Sigmoid colon (tissue), 7 donors: ENCODE results near the gene CCSER1. TPM values are rescaled to one million over a fixed set of nuclear protein-coding genes. Genes with fewer than 3 reads are reported as not detected.
"Not testable (repeated sequence)": the region's sequence is repeated elsewhere in the genome, so short reads cannot be mapped to it uniquely, and the experiment has no call there.

ENCODE experiments used
- DNase-seq: peaks from one replicate; pipeline ENCODE4 v3.0.0-alpha.2; 2019
- H3K27ac ChIP-seq, 4 donors: fragments of 200-600 bp; sonication (generic); one replicate each; pipeline ENCODE4 v1.5.1; 2016 to 2019; ENCODE audit warnings: mild to moderate bottlenecking in 1 of 4
- H3K27me3 ChIP-seq, 3 donors: fragments of 200-600 bp; sonication (generic); one replicate each; pipeline ENCODE4 v1.5.1; 2019; ENCODE audit warnings: mild to moderate bottlenecking in 1 of 3
- H3K36me3 ChIP-seq, 4 donors: fragments of 200-600 bp; sonication (generic); one replicate each; pipeline ENCODE4 v1.5.1; 2016 to 2019
- H3K4me1 ChIP-seq, 4 donors: fragments of 200-600 bp; sonication (generic); one replicate each; pipeline ENCODE4 v1.5.1; 2017 to 2019
- H3K4me3 ChIP-seq, 4 donors: fragments of 200-600 bp; sonication (generic); one replicate each; pipeline ENCODE4 v1.5.1; 2017 to 2019; ENCODE audit warnings: mild to moderate bottlenecking in 2 of 4, moderate library complexity in 1 of 4
- H3K9me3 ChIP-seq, 4 donors: fragments of 200-600 bp in 3 of 4; sonication (generic) in 3 of 4; one replicate each; pipeline versions ENCODE4 v1.5.1 to v1.6.1; 2013 to 2019
- EP300 ChIP-seq, 4 donors: sonication (generic); formaldehyde crosslinking; IDR thresholded peaks; one replicate each; pipeline ENCODE4 v1.6.1; 2017; ENCODE audit warnings: antibody characterized with exemption in 4 of 4
- POLR2A ChIP-seq, 2 donors: fragments of 450-650 bp; IDR thresholded peaks; one replicate each; pipeline ENCODE4 v1.6.1; 2016; ENCODE audit warnings: antibody characterized with exemption in 2 of 2, mild to moderate bottlenecking in 2 of 2, moderate library complexity in 2 of 2
- POLR2AphosphoS5 ChIP-seq, 4 donors: sonication (generic); formaldehyde crosslinking; IDR thresholded peaks; one replicate each; pipeline ENCODE4 v1.6.1; 2017; ENCODE audit warnings: antibody characterized with exemption in 4 of 4
- WGBS, 2 donors: extraction: QIAGEN DNeasy Blood & Tissue Kit; methylation state at CpG; one replicate each; pipeline ENCODE4 v1.1.7; 2013; 5-methylcytosine and 5-hydroxymethylcytosine counted together
- intact Hi-C: fragments of 100-400 bp; cut with DNase I; formaldehyde crosslinking; loops from one replicate; pipeline ENCODE4 v1.15.1; 2023
- polyA plus RNA-seq, 3 donors: library from polyadenylated mRNA; stranded (reverse); fragments of 200-250 nt; gene quantifications; one replicate each; pipeline ENCODE4 v1.2.3, GENCODE V29; 2013
- total RNA-seq, 4 donors: library from RNA; depleted of rRNA; stranded (reverse); fragments of >200 nt; gene quantifications; one replicate each; pipeline ENCODE4 v1.1.0, GENCODE V29; 2016
- TF ChIP-seq, protein P1 (sequence below), 4 experiments: fragments of 450-650 bp in 3 of 4; fragments of 200-600 bp in 1 of 4; IDR thresholded peaks; one replicate each; pipeline ENCODE4 v1.5.1; 2016 to 2019; ENCODE audit warnings: antibody characterized with exemption in 4 of 4, mild to moderate bottlenecking in 3 of 4, moderate library complexity in 2 of 4
- donor health status: healthy with polysubstance abuse.
- donor health status: Bipolar disorder and iron deficiency.
- donor health status: healthy.

Gene CCSER1
- total and polyA plus RNA-seq, 7 donors = 1.6 to 7.2 (median 4.2) TPM

DNA sequence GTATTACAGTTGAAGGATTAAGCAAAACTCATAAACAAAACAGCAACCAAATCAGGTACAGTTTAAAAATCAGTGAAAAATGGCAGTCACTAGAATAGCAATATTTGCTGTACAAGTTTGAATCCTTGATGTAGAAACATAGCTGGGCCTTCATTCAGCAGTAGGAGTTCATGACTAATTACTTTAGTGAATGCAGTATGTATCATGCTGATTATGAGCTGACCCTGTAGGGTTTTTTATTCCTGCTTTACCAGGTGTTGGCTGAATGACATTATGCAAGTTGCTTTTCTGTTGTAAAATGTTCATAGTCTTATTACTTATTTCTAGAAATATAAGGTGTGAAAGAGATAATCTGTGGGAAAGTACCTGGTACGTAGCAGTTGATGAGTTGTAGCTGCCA lies 179.6 kb downstream of the CCSER1 start:
- DNase-seq = no peak
- Histone ChIP-seq H3K27me3 (no peaks in the 10 kb centered on the region), H3K27ac (no peak overlapping the region), H3K36me3 (no peaks in the 10 kb centered on the region), H3K9me3 (no peaks in the 10 kb centered on the region), H3K4me1 (no peaks in the 10 kb centered on the region), H3K4me3 (no peak overlapping the region)
- intact Hi-C loops = no loop called here
- 76 to 96% methylated on average over 1 of the region's 1 CpG for WGBS, 2 donors
- TF ChIP-seq EP300 (IDR thresholded peaks at IDR 0.05) (no peak), POLR2AphosphoS5 (IDR thresholded peaks at IDR 0.05) (no peak), POLR2A (IDR thresholded peaks at IDR 0.05) (no peak)
- TF ChIP-seq, protein P1, sequence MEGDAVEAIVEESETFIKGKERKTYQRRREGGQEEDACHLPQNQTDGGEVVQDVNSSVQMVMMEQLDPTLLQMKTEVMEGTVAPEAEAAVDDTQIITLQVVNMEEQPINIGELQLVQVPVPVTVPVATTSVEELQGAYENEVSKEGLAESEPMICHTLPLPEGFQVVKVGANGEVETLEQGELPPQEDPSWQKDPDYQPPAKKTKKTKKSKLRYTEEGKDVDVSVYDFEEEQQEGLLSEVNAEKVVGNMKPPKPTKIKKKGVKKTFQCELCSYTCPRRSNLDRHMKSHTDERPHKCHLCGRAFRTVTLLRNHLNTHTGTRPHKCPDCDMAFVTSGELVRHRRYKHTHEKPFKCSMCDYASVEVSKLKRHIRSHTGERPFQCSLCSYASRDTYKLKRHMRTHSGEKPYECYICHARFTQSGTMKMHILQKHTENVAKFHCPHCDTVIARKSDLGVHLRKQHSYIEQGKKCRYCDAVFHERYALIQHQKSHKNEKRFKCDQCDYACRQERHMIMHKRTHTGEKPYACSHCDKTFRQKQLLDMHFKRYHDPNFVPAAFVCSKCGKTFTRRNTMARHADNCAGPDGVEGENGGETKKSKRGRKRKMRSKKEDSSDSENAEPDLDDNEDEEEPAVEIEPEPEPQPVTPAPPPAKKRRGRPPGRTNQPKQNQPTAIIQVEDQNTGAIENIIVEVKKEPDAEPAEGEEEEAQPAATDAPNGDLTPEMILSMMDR (IDR thresholded peaks at IDR 0.05) = no peak

DNA sequence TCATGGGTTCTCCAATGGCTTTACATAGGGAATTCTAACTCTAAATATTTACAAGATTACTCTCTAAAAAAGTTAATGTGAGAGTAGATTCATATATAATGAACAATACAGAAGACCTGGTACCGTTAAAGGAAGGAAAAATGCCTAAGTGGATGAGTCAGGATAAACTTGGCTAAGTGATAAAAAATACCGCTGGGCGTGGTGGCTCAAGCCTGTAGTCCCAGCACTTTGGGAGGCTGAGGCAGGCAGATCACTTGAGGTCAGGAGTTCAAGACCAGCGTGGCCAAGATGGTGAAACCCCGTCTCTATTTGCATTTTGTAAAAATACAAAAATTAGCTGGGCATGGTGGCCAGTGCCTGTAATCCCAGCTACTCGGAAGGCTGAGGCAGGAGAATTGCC lies 189.9 kb downstream of the CCSER1 start:
- H3K36me3 ChIP-seq, H3K4me1 ChIP-seq, H3K27ac ChIP-seq, H3K27me3 ChIP-seq, H3K9me3 ChIP-seq, H3K4me3 ChIP-seq, DNase-seq, intact Hi-C loops: not testable (repeated sequence)
- 85 to 87% methylated on average over 6 of the region's 6 CpGs for WGBS, 2 donors

DNA sequence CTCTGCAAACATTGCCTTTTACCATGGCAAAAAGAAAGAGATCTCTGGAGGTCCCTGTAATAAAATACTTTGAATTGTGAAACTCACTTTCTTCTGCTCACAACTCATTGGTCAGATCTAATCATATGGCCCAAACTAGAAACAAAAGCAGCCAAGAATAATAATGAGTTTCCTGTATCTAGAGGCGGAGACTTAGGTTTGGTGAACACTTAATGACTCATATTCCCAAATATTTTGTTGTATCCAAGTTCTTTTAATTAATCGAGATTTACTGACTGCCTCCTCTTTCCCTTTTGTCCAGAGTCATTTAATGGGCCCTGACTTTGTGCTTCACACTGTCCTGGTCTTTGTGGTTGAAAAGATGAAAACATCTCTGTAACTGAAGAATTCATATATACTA lies 190.6 kb downstream of the CCSER1 start:
- Histone ChIP-seq H3K4me3 (no peak overlapping the region), H3K9me3 (no peaks in the 10 kb centered on the region), H3K4me1 (peaks cover 0 to 7% (median 0%) of the 10 kb centered on the region in 4 donors), H3K27me3 (no peaks in the 10 kb centered on the region), H3K27ac (peak overlapping the region in 1 of 4 donors; percentile 4), H3K36me3 (no peaks in the 10 kb centered on the region)
- 74 to 79% methylated on average over 2 of the region's 2 CpGs for WGBS, 2 donors
- intact Hi-C loops = no loop called here
- TF ChIP-seq, protein P1 (IDR thresholded peaks at IDR 0.05) = no peak
- no peak for TF ChIP-seq POLR2AphosphoS5 (IDR thresholded peaks at IDR 0.05)
- TF ChIP-seq POLR2A (IDR thresholded peaks at IDR 0.05) = no peak
- TF ChIP-seq EP300 (IDR thresholded peaks at IDR 0.05) = no peak
- DNase-seq = no peak

DNA sequence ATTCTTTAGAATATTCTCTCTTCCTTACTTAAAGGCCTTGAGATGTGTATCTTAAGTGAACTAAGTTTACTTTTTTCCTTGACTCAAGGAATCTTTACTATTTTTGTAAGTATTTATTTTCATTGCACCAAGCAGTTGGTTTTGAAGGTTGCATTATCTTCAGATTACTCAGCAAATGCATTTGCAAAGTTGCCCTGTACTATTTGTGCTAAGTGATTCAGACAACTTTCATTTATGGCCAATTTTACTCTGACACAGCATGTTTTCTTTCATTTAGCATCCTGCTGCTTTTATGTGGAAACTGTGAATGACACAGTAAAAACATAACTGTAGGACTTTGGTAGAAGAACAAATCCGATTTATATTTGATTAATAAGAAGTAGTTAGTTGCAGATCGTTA lies 191.0 kb downstream of the CCSER1 start:
- no peaks in the 10 kb centered on the region for H3K9me3 ChIP-seq
- H3K27me3 ChIP-seq = no peaks in the 10 kb centered on the region
- WGBS, 2 donors = 83% methylated on average over 2 of the region's 2 CpGs
- TF ChIP-seq POLR2A (IDR thresholded peaks at IDR 0.05) (no peak), POLR2AphosphoS5 (IDR thresholded peaks at IDR 0.05) (no peak), EP300 (IDR thresholded peaks at IDR 0.05) (no peak)
- TF ChIP-seq, protein P1 (IDR thresholded peaks at IDR 0.05) = no peak
- DNase-seq = no peak
- peak overlapping the region in 1 of 4 donors; percentile 4 for H3K27ac ChIP-seq
- intact Hi-C loops = no loop called here
- no peaks in the 10 kb centered on the region for H3K36me3 ChIP-seq
- peaks cover 0 to 7% (median 0%) of the 10 kb centered on the region in 4 donors for H3K4me1 ChIP-seq
- no peak overlapping the region for H3K4me3 ChIP-seq

DNA sequence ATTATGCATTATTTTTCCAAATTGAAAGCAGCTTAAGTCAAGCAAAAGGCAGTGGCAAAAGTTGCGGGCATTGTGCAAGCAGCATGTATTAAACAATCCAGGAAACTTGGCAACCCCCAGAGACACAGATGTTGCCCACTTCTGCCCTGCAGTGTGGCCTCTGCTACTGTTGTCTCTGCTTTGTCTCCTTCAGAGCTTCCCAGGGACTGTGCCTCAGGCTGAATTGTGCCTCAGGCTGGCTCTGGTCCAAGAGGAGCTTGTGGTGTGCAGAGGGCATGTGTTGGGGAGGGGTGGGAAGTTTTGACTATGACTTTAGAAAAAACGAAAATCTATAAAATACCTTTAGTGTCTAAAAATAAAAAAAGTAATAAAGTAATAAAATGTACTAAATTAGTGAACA lies 201.4 kb downstream of the CCSER1 start:
- no peaks in the 10 kb centered on the region for H3K4me1 ChIP-seq
- no peak overlapping the region for H3K27ac ChIP-seq
- no peaks in the 10 kb centered on the region for H3K9me3 ChIP-seq
- intact Hi-C loops = no loop called here
- no peaks in the 10 kb centered on the region for H3K36me3 ChIP-seq
- 24 to 32% methylated on average over 2 of the region's 2 CpGs for WGBS, 2 donors
- H3K27me3 ChIP-seq = no peaks in the 10 kb centered on the region
- H3K4me3 ChIP-seq = no peak overlapping the region
- TF ChIP-seq POLR2A (IDR thresholded peaks at IDR 0.05) (no peak), EP300 (IDR thresholded peaks at IDR 0.05) (no peak)
- no peak for DNase-seq

DNA sequence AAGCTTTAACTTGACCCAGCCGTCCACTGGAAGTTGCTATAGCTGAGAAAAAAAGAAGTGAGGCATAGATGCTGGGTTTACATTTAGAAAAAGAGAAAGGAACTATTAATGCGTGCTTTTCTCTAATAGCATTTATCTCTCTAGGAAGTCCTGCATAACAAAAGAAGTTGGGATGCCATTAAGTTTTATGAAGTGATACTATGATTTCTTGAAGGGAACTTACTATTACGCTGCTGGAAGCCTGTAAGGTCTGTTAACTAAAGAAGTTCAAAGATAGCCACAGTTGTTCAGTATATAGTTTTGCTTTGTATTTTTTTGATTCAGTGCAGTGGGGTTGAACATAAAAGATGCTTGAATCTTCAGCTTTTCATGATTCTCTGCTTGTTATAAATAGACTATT lies 203.4 kb downstream of the CCSER1 start:
- H3K36me3 ChIP-seq = no peaks in the 10 kb centered on the region
- H3K27ac ChIP-seq = no peak overlapping the region
- no peaks in the 10 kb centered on the region for H3K4me1 ChIP-seq
- DNase-seq = no peak
- H3K4me3 ChIP-seq = no peak overlapping the region
- no peaks in the 10 kb centered on the region for H3K27me3 ChIP-seq
- TF ChIP-seq, protein P1 (IDR thresholded peaks at IDR 0.05) = no peak
- TF ChIP-seq POLR2A (IDR thresholded peaks at IDR 0.05) (no peak), EP300 (IDR thresholded peaks at IDR 0.05) (no peak), POLR2AphosphoS5 (IDR thresholded peaks at IDR 0.05) (no peak)
- 84 to 85% methylated on average over 3 of the region's 3 CpGs for WGBS, 2 donors
- no peaks in the 10 kb centered on the region for H3K9me3 ChIP-seq
- intact Hi-C loops = no loop called here
